Activated CD8-positive, alpha-beta memory T cell treated with anti-CD3 and anti-CD28 coated beads, Interleukin-2, amount 10 ng/mL, durations not matched to agents 7 days and 5 days (primary cell): ENCODE data around the gene AK9. TPM values are rescaled to one million over a fixed set of nuclear protein-coding genes. Genes with fewer than 3 reads are reported as not detected.
"Not testable (repeated sequence)": the region's sequence is repeated elsewhere in the genome, so short reads cannot be mapped to it uniquely, and the experiment has no call there.

Experiments
- ATAC-seq: fragments of 150-1000 bp; cut with Tn5 transposase; one replicate; pipeline ENCODE4 v1.10.0; 2021; ENCODE audit warnings: moderate library complexity
- CTCF ChIA-PET: fragments of 350-600 bp; sonication (Branson Sonifier 250); formaldehyde crosslinking; loops from one replicate; lab custom pipeline; 2021; ENCODE audit warnings: antibody characterized with exemption; lab: Charles Lee
- DNase-seq: peaks from one replicate; pipeline ENCODE4 v3.0.0-alpha.2; 2020
- H3K27ac Mint-ChIP-seq: one replicate; pipeline ENCODE4 v1.8.0; 2021; ENCODE audit warnings: mild to moderate bottlenecking, mixed read lengths
- H3K27me3 Mint-ChIP-seq: one replicate; pipeline ENCODE4 v1.8.0; 2021; ENCODE audit warnings: mixed read lengths
- H3K36me3 Mint-ChIP-seq: one replicate; pipeline ENCODE4 v1.8.0; 2021; ENCODE audit warnings: mild to moderate bottlenecking, mixed read lengths
- H3K4me1 Mint-ChIP-seq: one replicate; pipeline ENCODE4 v1.8.0; 2021; ENCODE audit warnings: mixed read lengths
- H3K4me3 Mint-ChIP-seq: one replicate; pipeline ENCODE4 v1.8.0; 2021; ENCODE audit warnings: mild to moderate bottlenecking, moderate library complexity, mixed read lengths
- H3K9me3 Mint-ChIP-seq: one replicate; pipeline ENCODE4 v1.8.0; 2022; ENCODE audit warnings: low read depth, mixed read lengths
- total RNA-seq, 2 experiments: library from RNA; stranded (reverse); gene quantifications; one replicate each; pipeline ENCODE4 v1.2.3, GENCODE V29; 2021

The AK9 gene
- total RNA-seq, 2 experiments from 2014 or later: 4.4 to 6.2 TPM

GRCh38 chr6:109465772-109466171 is 225.2 kb downstream of the AK9 start:
- Mint-ChIP-seq H3K9me3 (peaks cover 2% of the 10 kb centered on the region), H3K4me3 (no peak overlapping the region), H3K36me3 (peaks cover 73% of the 10 kb centered on the region), H3K27me3 (no peaks in the 10 kb centered on the region), H3K27ac (no peak overlapping the region), H3K4me1 (peaks cover 39% of the 10 kb centered on the region)
- DNase-seq (peak; percentile 36), ATAC-seq (no peak)
- CTCF ChIA-PET: interaction anchor here (1.6 kb wide), 1 partner anchor 9 kb away, joined by 5 read pairs; no protein-coding TSS in a partner anchor

DNA sequence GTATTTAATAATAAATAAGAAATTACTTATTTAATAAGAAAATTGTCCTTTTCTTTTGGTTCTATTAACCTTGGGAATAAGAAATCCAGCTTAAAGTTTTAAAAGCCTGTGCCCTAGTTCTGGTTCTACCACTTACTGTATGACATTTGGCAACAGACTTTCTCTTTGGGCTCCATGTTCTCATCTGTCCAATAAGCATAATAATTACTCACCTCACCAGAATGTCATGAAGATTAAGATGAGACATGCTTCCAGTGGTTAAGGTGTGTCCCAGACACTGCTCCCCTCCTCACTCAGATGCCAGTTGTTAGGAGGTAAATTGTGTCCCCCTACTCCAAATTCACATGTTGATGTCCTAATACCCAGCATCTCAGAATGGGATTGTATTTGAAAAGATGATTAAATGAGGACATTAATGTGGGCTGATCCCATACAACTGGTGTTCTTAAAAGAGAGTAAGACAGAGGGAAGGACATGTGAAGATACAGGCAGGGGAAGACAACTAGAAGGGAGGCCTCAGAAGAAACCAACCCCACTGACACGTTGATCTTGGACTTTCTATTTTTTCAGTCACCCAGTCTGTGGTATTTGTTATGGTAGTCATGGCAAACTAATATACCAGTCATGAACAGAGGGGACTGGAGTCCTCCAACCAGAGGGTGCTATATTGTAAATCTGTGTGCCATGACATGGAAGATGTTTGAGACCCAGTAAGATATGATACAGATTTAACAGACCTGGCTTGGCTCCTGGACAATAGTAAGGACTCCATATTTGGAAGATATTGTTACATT is 229.1 kb downstream of the AK9 start:
- DNase-seq (no peak), ATAC-seq (no peak)
- H3K4me1 Mint-ChIP-seq: peaks cover 57% of the 10 kb centered on the region
- peaks cover 2% of the 10 kb centered on the region for H3K9me3 Mint-ChIP-seq
- no peak overlapping the region for H3K27ac Mint-ChIP-seq
- H3K36me3 Mint-ChIP-seq: peaks cover 49% of the 10 kb centered on the region
- CTCF ChIA-PET: interaction anchor here (1.7 kb wide), 1 partner anchor 30 kb away, joined by 4 read pairs; no protein-coding TSS in a partner anchor
- H3K27me3 Mint-ChIP-seq: no peaks in the 10 kb centered on the region
- H3K4me3 Mint-ChIP-seq: no peak overlapping the region

- H3K4me1 Mint-ChIP-seq: peaks cover 64% of the 10 kb centered on the region
- H3K27me3 Mint-ChIP-seq, H3K4me3 Mint-ChIP-seq, DNase-seq, H3K27ac Mint-ChIP-seq, H3K9me3 Mint-ChIP-seq, ATAC-seq: not testable (repeated sequence)
- peaks cover 47% of the 10 kb centered on the region for H3K36me3 Mint-ChIP-seq
- CTCF ChIA-PET: interaction anchor here (1.5 to 1.7 kb wide), 2 partner anchors 8 to 31 kb away, joined by 4 read pairs; no protein-coding TSS in a partner anchor
Measured at GRCh38 chr6:109461205-109461604, 229.8 kb downstream of the AK9 start.

GRCh38 chr6:109460161-109460829 is 230.7 kb downstream of the AK9 start:
- Mint-ChIP-seq H3K4me1 (peaks cover 57% of the 10 kb centered on the region), H3K9me3 (peaks cover 2% of the 10 kb centered on the region), H3K27ac (no peak overlapping the region), H3K27me3 (no peaks in the 10 kb centered on the region), H3K4me3 (no peak overlapping the region), H3K36me3 (peaks cover 37% of the 10 kb centered on the region)
- ATAC-seq: no peak
- DNase-seq: peak; percentile 22
- CTCF ChIA-PET: interaction anchor here (0.7 to 5.6 kb wide), 8 partner anchors 9 to 273 kb away, joined by 3 to 21 read pairs (median 4); partner anchors contain the start of genes PPIL6, SMPD2 and ZBTB24

DNA sequence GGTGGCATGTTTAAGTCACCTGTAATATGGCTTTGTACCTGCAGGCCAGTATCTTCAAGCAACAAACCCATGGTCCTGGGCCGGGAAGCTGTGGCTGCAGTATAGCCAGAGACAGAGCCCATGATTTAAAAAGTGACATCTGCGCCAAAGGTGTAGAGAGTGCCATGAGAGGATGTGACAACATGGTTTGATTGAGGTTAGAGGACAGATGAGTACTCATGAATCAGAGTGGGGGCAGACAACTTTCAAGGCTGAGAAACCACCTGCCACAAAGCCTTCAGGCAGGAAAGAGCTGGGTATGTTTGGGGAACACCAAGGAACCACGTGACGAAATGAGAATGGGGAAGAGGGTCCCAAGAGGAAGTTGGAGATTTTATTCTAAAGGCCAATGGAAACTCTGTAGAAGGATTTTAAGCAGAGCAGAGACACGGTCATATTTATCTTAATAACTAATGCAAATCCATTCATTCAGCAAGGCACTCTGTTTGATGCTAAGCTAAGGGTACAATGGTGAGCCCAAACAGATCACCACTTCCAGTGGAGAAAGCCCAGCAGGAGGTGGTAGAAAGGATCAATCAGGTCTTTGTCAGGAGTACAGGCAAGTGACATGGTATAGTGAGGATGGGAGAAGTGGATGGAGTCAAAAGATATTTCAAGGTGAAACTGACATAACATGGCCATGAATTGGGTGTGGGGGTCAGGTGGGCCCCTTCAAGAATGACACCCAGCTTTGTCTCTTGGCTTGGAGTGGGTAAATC is 232.0 kb downstream of the AK9 start:
- peaks cover 57% of the 10 kb centered on the region for H3K4me1 Mint-ChIP-seq
- ATAC-seq: peak; percentile 24
- DNase-seq: peak; percentile 77
- peaks cover 2% of the 10 kb centered on the region for H3K9me3 Mint-ChIP-seq
- no peak overlapping the region for H3K4me3 Mint-ChIP-seq
- H3K36me3 Mint-ChIP-seq: peaks cover 31% of the 10 kb centered on the region
- CTCF ChIA-PET: interaction anchor here (0.6 to 5.6 kb wide), 9 partner anchors 9 to 364 kb away, joined by 3 to 21 read pairs (median 5); partner anchors contain the start of genes CD164, CEP57L1 and ZBTB24
- peak overlapping the region; percentile 72 for H3K27ac Mint-ChIP-seq
- no peaks in the 10 kb centered on the region for H3K27me3 Mint-ChIP-seq

DNA sequence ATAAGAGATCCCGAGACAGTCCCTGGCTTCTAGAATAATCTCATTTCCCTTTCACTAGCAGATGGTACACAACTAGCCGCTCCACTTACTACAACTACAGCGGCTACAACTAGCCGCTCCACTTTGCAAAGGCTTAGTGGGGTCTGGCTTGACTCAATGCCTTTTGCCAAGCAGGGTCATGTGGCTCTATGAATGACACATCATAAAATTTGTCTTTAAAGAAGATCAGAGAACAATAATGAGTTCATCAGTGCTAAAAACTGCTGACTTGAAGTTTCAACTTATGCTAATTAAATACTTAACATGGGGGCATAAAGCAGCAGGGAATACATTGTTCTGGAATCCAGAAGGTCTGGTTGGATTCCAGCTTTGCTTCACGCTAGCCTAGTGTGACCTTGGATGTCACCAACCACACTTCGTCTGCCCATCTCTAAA is 233.4 kb downstream of the AK9 start:
- Mint-ChIP-seq H3K9me3 (peaks cover 2% of the 10 kb centered on the region), H3K27me3 (no peaks in the 10 kb centered on the region), H3K4me3 (no peak overlapping the region), H3K27ac (peak overlapping the region; percentile 8), H3K4me1 (peaks cover 68% of the 10 kb centered on the region), H3K36me3 (peaks cover 23% of the 10 kb centered on the region)
- CTCF ChIA-PET: interaction anchor here (1.9 to 5.6 kb wide), 5 partner anchors 15 to 270 kb away, joined by 5 to 40 read pairs (median 7); partner anchors contain the start of genes CD164, PPIL6 and SMPD2
- DNase-seq: peak; percentile 37
- no peak for ATAC-seq

GRCh38 chr6:109456710-109457561 is 234.1 kb downstream of the AK9 start:
- peak overlapping the region; percentile 59 for H3K27ac Mint-ChIP-seq

GRCh38 chr6:109456111-109456583 is 234.9 kb downstream of the AK9 start:
- CTCF ChIA-PET: interaction anchor here (1.0 to 5.6 kb wide), 8 partner anchors 9 to 269 kb away, joined by 3 to 40 read pairs (median 6); partner anchors contain the start of genes PPIL6 and SMPD2
- no peaks in the 10 kb centered on the region for H3K9me3 Mint-ChIP-seq
- H3K4me1 Mint-ChIP-seq: peaks cover 67% of the 10 kb centered on the region
- DNase-seq (no peak), ATAC-seq (no peak)
- H3K27me3 Mint-ChIP-seq: no peaks in the 10 kb centered on the region
- peaks cover 19% of the 10 kb centered on the region for H3K36me3 Mint-ChIP-seq
- H3K4me3 Mint-ChIP-seq: peak overlapping the region; percentile 52
- H3K27ac Mint-ChIP-seq: no peak overlapping the region

More at GRCh38 chr6:109456710-109457561, 234.1 kb downstream of the AK9 start:
- CTCF ChIA-PET: interaction anchor here (1.0 to 5.6 kb wide), 6 partner anchors 8 to 270 kb away, joined by 3 to 40 read pairs (median 7); partner anchors contain the start of genes PPIL6 and SMPD2
- Mint-ChIP-seq H3K36me3 (peaks cover 20% of the 10 kb centered on the region), H3K27me3 (no peaks in the 10 kb centered on the region), H3K9me3 (peaks cover 2% of the 10 kb centered on the region), H3K4me1 (peaks cover 67% of the 10 kb centered on the region), H3K4me3 (peak overlapping the region; percentile 52)
- ATAC-seq: no peak
- peak; percentile 37 for DNase-seq

GRCh38 chr6:109455437-109456110 is 235.4 kb downstream of the AK9 start, which contains the start of gene MICAL1:
MICAL1 (minus strand) TSS chr6:109455772; CDS start chr6:109454196, 1,576 bp downstream.
- H3K4me3 Mint-ChIP-seq: peak within 1 kb of the TSS; percentile 88

DNA sequence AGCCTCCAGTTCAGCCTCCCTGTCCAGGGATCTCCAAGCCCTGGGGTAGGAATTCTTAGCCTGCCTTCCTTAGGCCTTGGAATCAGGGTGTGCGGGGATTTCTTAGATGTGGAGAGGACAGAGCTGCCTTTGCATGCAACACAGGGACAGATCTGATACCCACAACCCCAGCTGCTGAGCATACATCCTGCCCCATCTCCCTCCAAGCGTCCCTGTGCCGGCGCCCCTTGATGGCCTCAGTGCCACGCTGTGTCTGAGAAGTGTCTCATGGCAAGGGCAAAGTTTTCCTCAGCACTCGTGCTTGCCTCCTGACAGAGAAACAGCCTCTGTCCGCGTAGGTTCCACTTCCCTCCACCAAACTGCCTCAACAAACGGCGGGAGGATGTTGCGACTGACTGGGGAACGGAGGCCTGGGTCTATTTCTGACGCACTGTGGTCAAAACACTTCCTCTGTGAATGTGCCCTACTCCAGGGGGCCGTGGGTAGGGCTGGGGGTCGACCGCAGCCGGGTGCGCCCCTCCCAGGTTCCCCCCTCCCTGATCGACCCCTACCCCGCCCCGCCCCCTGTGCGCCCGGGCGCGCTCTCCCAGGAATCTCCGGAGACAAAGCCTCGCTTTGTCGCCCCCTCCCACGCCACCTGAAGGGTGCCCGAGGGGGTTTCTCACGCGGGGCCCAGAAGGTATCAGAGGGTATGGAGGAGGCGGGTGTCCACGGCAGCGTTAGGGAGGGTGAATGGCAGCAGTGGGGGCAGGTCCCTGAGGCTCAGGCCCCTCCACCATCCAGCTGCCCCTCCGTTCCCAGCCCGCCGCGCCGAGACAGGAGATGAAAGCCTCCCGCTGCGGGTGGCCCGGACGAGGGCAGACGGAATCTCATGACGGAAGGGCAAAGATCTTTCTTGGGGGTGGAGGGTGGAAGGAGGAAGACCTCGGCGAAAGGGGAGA is 236.2 kb downstream of the AK9 start:
- peak overlapping the region; percentile 97 for H3K27ac Mint-ChIP-seq
- no peaks in the 10 kb centered on the region for H3K27me3 Mint-ChIP-seq

More at GRCh38 chr6:109455437-109456110, 235.4 kb downstream of the AK9 start, which contains the start of gene MICAL1:
- peak within 1 kb of the TSS; percentile 97 for H3K27ac Mint-ChIP-seq
- no peaks in the 10 kb centered on the region for H3K27me3 Mint-ChIP-seq
- CTCF ChIA-PET: interaction anchor here (1.2 to 5.6 kb wide), 6 partner anchors 13 to 268 kb away, joined by 5 to 40 read pairs (median 8); partner anchors contain the start of genes CD164, PPIL6 and SMPD2
- DNase-seq (peak; percentile 88), ATAC-seq (peak; percentile 74)
- H3K9me3 Mint-ChIP-seq: no peaks in the 10 kb centered on the region
- peaks cover 69% of the 10 kb centered on the region for H3K4me1 Mint-ChIP-seq
- H3K36me3 Mint-ChIP-seq: peaks cover 19% of the 10 kb centered on the region

More for the DNA sequence above, 236.2 kb downstream of the AK9 start:
- ATAC-seq (peak; percentile 48), DNase-seq (peak; percentile 89)
- Mint-ChIP-seq H3K9me3 (no peaks in the 10 kb centered on the region), H3K36me3 (peaks cover 20% of the 10 kb centered on the region), H3K4me1 (peaks cover 73% of the 10 kb centered on the region), H3K4me3 (peak overlapping the region; percentile 88)
- CTCF ChIA-PET: interaction anchor here (1.2 to 5.6 kb wide), 6 partner anchors 12 to 267 kb away, joined by 3 to 40 read pairs (median 8); partner anchors contain the start of genes CD164, PPIL6 and SMPD2
